HG03196 (cell line): ENCODE results near the gene GLT8D1.
A peak's percentile ranks its signal among the peaks of the same experiment; 100 is the strongest.
"Not testable (repeated sequence)": the region's sequence is repeated elsewhere in the genome, so short reads cannot be mapped to it uniquely, and the experiment has no call there.

ENCODE experiments used
- ATAC-seq: cut with Tn5 transposase; IDR thresholded peaks from one replicate; pipeline ENCODE4 v1.9.1; 2021; ENCODE audit not compliant: unreplicated experiment

GLT8D1 gene

GRCh38 chr3:52681596-52681995 is 24.0 kb downstream of the GLT8D1 start:
- no peak for ATAC-seq

GRCh38 chr3:52679811-52680210 is 25.8 kb downstream of the GLT8D1 start:
- no peak for ATAC-seq

- no peak for ATAC-seq
These were observed 26.4 kb downstream of the GLT8D1 start for GRCh38 chr3:52679199-52679538.

GRCh38 chr3:52678265-52679198 is 27.1 kb downstream of the GLT8D1 start:
- no peak for ATAC-seq

GRCh38 chr3:52676201-52676600 is 29.4 kb downstream of the GLT8D1 start:
- not testable (repeated sequence) for ATAC-seq

GRCh38 chr3:52671676-52672075 is 33.9 kb downstream of the GLT8D1 start:
- no peak for ATAC-seq

- ATAC-seq = peak; percentile 73
These were observed 34.7 kb downstream of the GLT8D1 start for GRCh38 chr3:52670621-52671521.

GRCh38 chr3:52663098-52663497 is 42.5 kb downstream of the GLT8D1 start:
- no peak for ATAC-seq

- ATAC-seq = no peak
These were observed 45.5 kb downstream of the GLT8D1 start for GRCh38 chr3:52660046-52660445.

- no peak for ATAC-seq
These were observed 49.7 kb downstream of the GLT8D1 start for GRCh38 chr3:52655895-52656294.

GRCh38 chr3:52651592-52651991 is 54.0 kb downstream of the GLT8D1 start:
- ATAC-seq = no peak

- no peak for ATAC-seq
These were observed 55.2 kb downstream of the GLT8D1 start for GRCh38 chr3:52650439-52650838.

GRCh38 chr3:52649461-52650210 is 56.0 kb downstream of the GLT8D1 start:
- no peak for ATAC-seq

GRCh38 chr3:52645549-52645948 is 60.0 kb downstream of the GLT8D1 start:
- ATAC-seq = no peak
